Lower leg skin (tissue), 3 donors: ENCODE data around the gene ZBTB33.

Experiments used
- POLR2A ChIP-seq, 2 donors: fragments of 450-650 bp; IDR thresholded peaks; one replicate each; pipeline ENCODE4 v1.6.1; 2016 to 2017; ENCODE audit warnings: antibody characterized with exemption in 2 of 2, mild to moderate bottlenecking in 1 of 2, moderate library complexity in 1 of 2
- TF ChIP-seq, protein P1 (sequence below), 3 donors: fragments of 450-650 bp; IDR thresholded peaks; one replicate each; pipeline ENCODE4 v1.5.1; 2016; ENCODE audit warnings: antibody characterized with exemption in 3 of 3, mild to moderate bottlenecking in 3 of 3, moderate library complexity in 2 of 3

DNA sequence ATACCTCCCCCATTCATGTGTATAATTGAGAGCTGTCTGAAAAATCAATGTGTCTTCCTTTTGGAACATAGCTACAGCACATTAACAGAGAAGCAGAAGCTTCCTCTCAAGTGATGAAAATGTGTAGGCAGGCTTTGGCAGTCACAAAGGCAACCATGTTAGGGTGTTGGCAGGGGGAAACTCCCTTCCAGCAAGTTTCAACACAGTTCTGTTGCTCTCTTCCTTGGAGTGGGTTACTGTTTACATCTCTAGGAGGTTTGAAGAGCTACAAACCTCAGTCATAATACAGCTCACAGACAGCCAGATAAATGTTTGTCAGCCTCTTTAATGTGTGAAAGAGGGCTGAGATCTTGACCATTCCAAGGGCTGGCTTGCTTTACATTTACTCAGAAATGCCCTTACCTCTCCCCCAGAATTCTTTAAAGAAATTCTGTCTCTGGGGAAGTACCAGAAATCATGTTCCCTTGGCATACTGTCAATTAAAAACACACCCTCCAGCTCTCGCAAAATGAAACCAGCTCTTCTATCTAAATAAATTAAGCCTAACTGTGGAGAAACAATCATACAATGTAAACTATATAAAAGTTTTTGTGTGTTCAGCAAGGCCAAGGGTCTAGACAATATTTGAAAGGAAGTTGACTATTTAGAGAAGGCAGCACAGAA lies 18.9 kb downstream of the ZBTB33 start:
- TF ChIP-seq, protein P1, sequence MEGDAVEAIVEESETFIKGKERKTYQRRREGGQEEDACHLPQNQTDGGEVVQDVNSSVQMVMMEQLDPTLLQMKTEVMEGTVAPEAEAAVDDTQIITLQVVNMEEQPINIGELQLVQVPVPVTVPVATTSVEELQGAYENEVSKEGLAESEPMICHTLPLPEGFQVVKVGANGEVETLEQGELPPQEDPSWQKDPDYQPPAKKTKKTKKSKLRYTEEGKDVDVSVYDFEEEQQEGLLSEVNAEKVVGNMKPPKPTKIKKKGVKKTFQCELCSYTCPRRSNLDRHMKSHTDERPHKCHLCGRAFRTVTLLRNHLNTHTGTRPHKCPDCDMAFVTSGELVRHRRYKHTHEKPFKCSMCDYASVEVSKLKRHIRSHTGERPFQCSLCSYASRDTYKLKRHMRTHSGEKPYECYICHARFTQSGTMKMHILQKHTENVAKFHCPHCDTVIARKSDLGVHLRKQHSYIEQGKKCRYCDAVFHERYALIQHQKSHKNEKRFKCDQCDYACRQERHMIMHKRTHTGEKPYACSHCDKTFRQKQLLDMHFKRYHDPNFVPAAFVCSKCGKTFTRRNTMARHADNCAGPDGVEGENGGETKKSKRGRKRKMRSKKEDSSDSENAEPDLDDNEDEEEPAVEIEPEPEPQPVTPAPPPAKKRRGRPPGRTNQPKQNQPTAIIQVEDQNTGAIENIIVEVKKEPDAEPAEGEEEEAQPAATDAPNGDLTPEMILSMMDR (IDR thresholded peaks at IDR 0.05), result no peak
- TF ChIP-seq POLR2A (IDR thresholded peaks at IDR 0.05), result no peak
